Glomerular endothelial cell (primary cell): ENCODE results near the gene GALR3. TPM values are rescaled to one million over a fixed set of nuclear protein-coding genes. Genes with fewer than 3 reads are reported as not detected.

Source experiments
- DNase-seq: peaks from one replicate; pipeline ENCODE4 v3.0.0-alpha.2; 2011; ENCODE audit warnings: low read depth, low spot score; ENCODE audit errors: extremely low read depth
- total RNA-seq: library from RNA; depleted of rRNA; stranded (reverse); fragments of >200 nt; gene quantifications from 2 replicates; pipeline ENCODE4 v1.2.3, GENCODE V29; 2015

Gene GALR3
- total RNA-seq, 1 donor from 2014 or later: not detected

- no peak for DNase-seq
These were observed 42.3 kb downstream of the GALR3 start for GRCh38 chr22:37865510-37865909.

DNA sequence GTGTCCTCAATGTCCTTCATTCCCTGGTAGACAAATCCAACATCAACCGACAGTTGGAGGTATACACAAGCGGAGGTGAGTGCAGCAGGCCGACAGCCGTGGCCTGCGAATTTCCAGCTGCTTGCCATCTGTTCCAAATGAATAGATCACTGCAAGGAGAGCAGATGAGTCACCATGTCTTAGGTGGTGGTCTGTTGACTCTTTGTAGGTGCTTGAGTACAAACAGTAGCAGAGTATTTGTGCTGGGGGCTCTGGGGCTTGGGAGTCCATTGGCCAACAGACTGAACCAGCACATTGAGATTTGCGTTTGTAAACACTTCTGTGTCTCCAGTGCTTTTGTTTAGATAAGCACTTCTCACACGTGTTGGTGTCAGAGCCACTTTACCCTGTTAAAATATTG lies 47.1 kb downstream of the GALR3 start:
- DNase-seq: no peak

Other genes starting within 250 kb of the GALR3 start
- gene LGALS2, start 243.3 kb upstream of the GALR3 start, total RNA-seq: not detected in 2 replicates
- gene GGA1, start 214.5 kb upstream of the GALR3 start, total RNA-seq: 51.7 and 57.5 TPM in 2 replicates
- gene SH3BP1, start 183.7 kb upstream of the GALR3 start, total RNA-seq: 4.3 and 18.7 TPM in 2 replicates
- 15.5 and 19.7 TPM in 2 replicates for gene PDXP, start 164.7 kb upstream of the GALR3 start, total RNA-seq
- gene LGALS1, start 147.7 kb upstream of the GALR3 start, total RNA-seq: 4,843 and 7,713 TPM in 2 replicates
- gene NOL12, start 137.0 kb upstream of the GALR3 start, total RNA-seq: 20.9 and 25.8 TPM in 2 replicates
- 128 and 133 TPM in 2 replicates for gene TRIOBP, start 126.3 kb upstream of the GALR3 start, total RNA-seq
- 13.0 and 32.9 TPM in 2 replicates for gene GCAT, start 15.4 kb upstream of the GALR3 start, total RNA-seq
- 34.9 and 55.2 TPM in 2 replicates for gene ANKRD54, start 21.0 kb downstream of the GALR3 start, total RNA-seq
- 254 and 368 TPM in 2 replicates for gene EIF3L, start 26.0 kb downstream of the GALR3 start, total RNA-seq
- 122 and 133 TPM in 2 replicates for gene MICALL1, start 82.9 kb downstream of the GALR3 start, total RNA-seq
- gene C22orf23, start 130.2 kb downstream of the GALR3 start, total RNA-seq: 0.41 TPM in 1 of 2 replicates, not detected in the other
- gene POLR2F, start 130.3 kb downstream of the GALR3 start, total RNA-seq: 93.6 and 115 TPM in 2 replicates
- gene SOX10, start 161.2 kb downstream of the GALR3 start, total RNA-seq: not detected in 2 replicates
- gene PICK1, start 234.0 kb downstream of the GALR3 start, total RNA-seq: 8.9 and 12.8 TPM in 2 replicates